ENCODE data around the gene SPDYA. TPM values are rescaled to one million over a fixed set of nuclear protein-coding genes. Genes with fewer than 3 reads are reported as not detected.

The SPDYA gene
- 1 to 10 TPM; 1.6 TPM for total RNA-seq

- H3K27ac Mint-ChIP-seq = peak within 1 kb of the TSS; percentile 61
- peaks cover 3% of the 10 kb centered on the region for H3K27me3 Mint-ChIP-seq
- peak; percentile 88 for DNase-seq
- peaks cover 5% of the 10 kb centered on the region for H3K36me3 Mint-ChIP-seq
- peak within 1 kb of the TSS; percentile 70 for H3K4me3 Mint-ChIP-seq
- H3K4me1 Mint-ChIP-seq = peaks cover 17% of the 10 kb centered on the region
- CTCF ChIA-PET = interaction anchor here (0.6 to 2.4 kb wide), 7 partner anchors 10 to 265 kb away, joined by 3 to 12 read pairs (median 4); no protein-coding TSS in a partner anchor
- peak; percentile 97 for ATAC-seq
- no peaks in the 10 kb centered on the region for H3K9me3 Mint-ChIP-seq (ENCODE audit: low read depth)
These were observed at the start of gene SPDYA for GRCh38 chr2:28810384-28811285. TSS of gene SPDYA (plus strand) at chr2:28810834. CDS start at chr2:28816015, 5,181 bp downstream.

DNA sequence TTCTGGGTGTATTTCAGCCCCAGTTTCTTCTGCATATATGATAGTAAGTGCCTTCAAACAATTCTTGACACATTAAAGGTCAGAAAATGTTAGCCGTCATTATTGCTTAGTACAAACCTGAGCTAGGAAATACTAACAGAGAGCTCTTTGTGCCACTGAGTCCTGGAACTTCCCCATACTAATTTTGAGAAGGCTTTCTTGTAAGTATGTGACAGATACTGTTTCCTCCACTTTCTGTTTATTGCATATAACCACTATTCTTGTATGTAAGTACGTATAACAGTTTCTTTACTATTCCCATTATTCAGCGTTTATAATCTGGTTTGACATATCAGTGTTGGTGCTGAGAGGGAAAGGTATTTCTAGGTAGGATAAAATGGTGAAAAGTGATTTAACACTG lies 49.2 kb upstream of the SPDYA start:
- no peak for DNase-seq
- Mint-ChIP-seq H3K27ac (no peak overlapping the region), H3K36me3 (peaks cover 36% of the 10 kb centered on the region), H3K27me3 (no peaks in the 10 kb centered on the region), H3K4me3 (no peak overlapping the region), H3K4me1 (peaks cover 32% of the 10 kb centered on the region), H3K9me3 (ENCODE audit: low read depth) (no peaks in the 10 kb centered on the region)
- no peak for ATAC-seq
- CTCF ChIA-PET = interaction anchor here (0.6 to 4.6 kb wide), 3 partner anchors 64 to 194 kb away, joined by 3 to 25 read pairs (median 7); no protein-coding TSS in a partner anchor

DNA sequence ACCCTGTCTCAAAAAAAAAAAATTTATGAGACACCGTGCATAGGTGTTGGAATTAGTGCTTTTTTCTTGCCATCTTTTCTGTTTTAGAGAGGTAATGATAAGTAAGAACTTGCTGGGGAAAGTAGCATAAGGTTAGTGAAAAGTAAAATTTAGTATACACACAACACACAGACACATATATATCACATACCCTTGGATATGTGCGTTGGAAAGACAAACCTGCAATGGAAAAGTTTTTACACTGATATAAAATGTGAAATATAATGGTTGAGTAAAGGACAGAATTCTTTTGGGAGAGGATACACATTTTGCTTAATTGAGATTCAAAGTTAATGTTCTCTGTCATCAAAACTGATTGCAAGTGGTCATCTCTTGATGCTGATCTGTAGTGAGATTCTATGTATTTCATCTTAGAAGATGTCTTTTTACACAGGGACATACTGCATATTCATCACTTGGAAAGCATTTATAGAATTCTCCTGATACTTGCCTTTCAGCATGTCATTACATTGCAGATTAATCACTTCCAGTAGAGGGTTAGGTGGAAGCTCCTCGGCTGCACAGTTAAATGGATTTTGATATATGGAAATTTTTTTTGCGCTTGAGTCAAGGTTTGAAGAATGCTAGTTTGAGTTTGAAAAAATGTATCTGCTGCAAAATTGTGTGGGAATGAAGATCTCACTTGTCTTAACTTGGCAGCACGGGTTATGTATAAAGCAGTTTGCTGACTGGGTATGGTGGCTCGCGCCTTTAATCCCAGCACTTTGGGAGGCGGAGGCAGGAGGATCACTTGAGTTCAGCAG lies 45.5 kb upstream of the SPDYA start:
- DNase-seq = no peak
- H3K4me1 Mint-ChIP-seq = peaks cover 29% of the 10 kb centered on the region
- H3K27me3 Mint-ChIP-seq = no peaks in the 10 kb centered on the region
- no peak overlapping the region for H3K27ac Mint-ChIP-seq
- H3K36me3 Mint-ChIP-seq = peaks cover 38% of the 10 kb centered on the region
- H3K9me3 Mint-ChIP-seq (ENCODE audit: low read depth) = no peaks in the 10 kb centered on the region
- H3K4me3 Mint-ChIP-seq = no peak overlapping the region
- CTCF ChIA-PET = no interaction called here
- no peak for ATAC-seq

DNA sequence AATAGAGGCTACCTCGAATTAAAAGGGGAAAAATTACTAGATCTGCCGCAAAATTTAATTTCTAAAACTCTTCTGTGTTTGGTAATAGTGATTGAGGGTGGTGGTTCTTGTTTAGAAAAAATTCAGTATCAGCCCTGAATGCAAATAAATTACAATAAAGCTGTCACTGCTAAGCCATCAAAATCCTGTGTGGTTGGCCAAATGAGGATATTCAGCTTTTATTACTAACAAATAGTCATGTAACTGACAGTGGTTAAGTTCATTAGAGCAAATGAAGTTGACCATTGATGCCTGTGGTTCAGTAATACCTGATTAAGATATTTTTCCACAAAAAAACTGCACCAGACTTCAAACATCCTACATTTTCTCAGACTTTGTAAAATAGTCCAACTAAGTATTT lies 44.6 kb upstream of the SPDYA start:
- Mint-ChIP-seq H3K4me1 (peaks cover 29% of the 10 kb centered on the region), H3K9me3 (ENCODE audit: low read depth) (no peaks in the 10 kb centered on the region), H3K27ac (no peak overlapping the region), H3K36me3 (peaks cover 32% of the 10 kb centered on the region), H3K27me3 (no peaks in the 10 kb centered on the region), H3K4me3 (no peak overlapping the region)
- CTCF ChIA-PET = interaction anchor here (0.7 to 1.2 kb wide), 2 partner anchors 8 to 13 kb away, joined by 3 read pairs; no protein-coding TSS in a partner anchor
- ATAC-seq = no peak
- no peak for DNase-seq

DNA sequence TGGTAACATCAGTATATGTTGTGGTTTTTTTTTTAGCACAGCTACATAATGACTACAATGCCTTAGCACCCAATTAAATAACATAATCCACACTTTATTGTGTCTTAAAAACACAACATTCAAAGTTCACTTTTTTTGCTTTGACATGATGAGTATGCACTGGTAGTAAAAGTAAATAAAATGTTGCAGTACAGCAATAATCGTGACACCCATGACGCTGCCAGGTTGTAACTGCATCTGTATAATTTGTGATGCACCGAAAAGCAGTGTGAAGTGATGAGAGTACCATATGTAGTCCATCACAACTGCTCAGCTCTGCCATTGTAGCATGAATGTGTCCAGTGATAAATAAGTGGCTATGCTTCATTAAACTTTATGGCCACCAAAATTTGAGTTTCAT lies 43.3 kb upstream of the SPDYA start:
- CTCF ChIA-PET = interaction anchor here (0.8 to 3.9 kb wide), 3 partner anchors 10 to 173 kb away, joined by 3 to 19 read pairs (median 4); no protein-coding TSS in a partner anchor
- DNase-seq = no peak
- ATAC-seq = no peak
- no peaks in the 10 kb centered on the region for H3K27me3 Mint-ChIP-seq
- H3K4me3 Mint-ChIP-seq = no peak overlapping the region
- H3K4me1 Mint-ChIP-seq = peaks cover 26% of the 10 kb centered on the region
- H3K36me3 Mint-ChIP-seq = peaks cover 28% of the 10 kb centered on the region
- H3K27ac Mint-ChIP-seq = no peak overlapping the region
- H3K9me3 Mint-ChIP-seq (ENCODE audit: low read depth) = no peaks in the 10 kb centered on the region

GRCh38 chr2:28768422-28768821 lies 42.2 kb upstream of the SPDYA start:
- H3K36me3 Mint-ChIP-seq = peaks cover 23% of the 10 kb centered on the region
- DNase-seq = no peak
- no peak overlapping the region for H3K27ac Mint-ChIP-seq
- ATAC-seq = no peak
- no peak overlapping the region for H3K4me3 Mint-ChIP-seq
- H3K27me3 Mint-ChIP-seq = no peaks in the 10 kb centered on the region
- no peaks in the 10 kb centered on the region for H3K9me3 Mint-ChIP-seq (ENCODE audit: low read depth)
- CTCF ChIA-PET = interaction anchor here (3.9 kb wide), 1 partner anchor 174 kb away, joined by 19 read pairs; no protein-coding TSS in a partner anchor
- peaks cover 26% of the 10 kb centered on the region for H3K4me1 Mint-ChIP-seq

GRCh38 chr2:28768952-28769351 lies 41.7 kb upstream of the SPDYA start:
- CTCF ChIA-PET = interaction anchor here (1.4 to 3.9 kb wide), 2 partner anchors 14 to 174 kb away, joined by 6 to 19 read pairs; no protein-coding TSS in a partner anchor
- ATAC-seq (no peak), DNase-seq (no peak)
- peaks cover 21% of the 10 kb centered on the region for H3K36me3 Mint-ChIP-seq
- peaks cover 26% of the 10 kb centered on the region for H3K4me1 Mint-ChIP-seq
- no peaks in the 10 kb centered on the region for H3K27me3 Mint-ChIP-seq
- no peak overlapping the region for H3K27ac Mint-ChIP-seq
- H3K4me3 Mint-ChIP-seq = no peak overlapping the region
- no peaks in the 10 kb centered on the region for H3K9me3 Mint-ChIP-seq (ENCODE audit: low read depth)

DNA sequence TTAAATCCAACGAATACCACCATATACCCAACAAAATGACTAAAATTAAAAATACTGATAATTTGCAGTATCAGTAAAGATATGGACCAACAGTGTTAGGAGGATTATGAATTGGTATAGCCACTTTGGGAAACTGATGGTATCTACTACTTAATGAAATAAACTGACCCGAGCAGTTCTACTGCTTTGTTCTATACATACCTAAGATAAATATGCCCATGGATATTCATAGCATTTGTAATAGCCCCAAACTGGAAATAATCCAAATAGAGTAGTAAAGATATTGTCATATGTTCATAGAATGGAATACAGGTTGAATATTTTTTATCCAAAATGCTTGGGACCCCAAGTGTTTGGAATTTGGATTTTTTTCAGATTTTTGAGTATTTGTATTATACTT lies 38.3 kb upstream of the SPDYA start:
- Mint-ChIP-seq H3K4me1 (peaks cover 22% of the 10 kb centered on the region), H3K36me3 (peaks cover 17% of the 10 kb centered on the region), H3K4me3 (no peak overlapping the region), H3K27ac (no peak overlapping the region), H3K9me3 (ENCODE audit: low read depth) (no peaks in the 10 kb centered on the region), H3K27me3 (no peaks in the 10 kb centered on the region)
- ATAC-seq (no peak), DNase-seq (no peak)
- CTCF ChIA-PET = no interaction called here

GRCh38 chr2:28776471-28776870 lies 34.2 kb upstream of the SPDYA start:
- Mint-ChIP-seq H3K27me3 (no peaks in the 10 kb centered on the region), H3K4me1 (peaks cover 14% of the 10 kb centered on the region), H3K36me3 (peaks cover 31% of the 10 kb centered on the region), H3K27ac (no peak overlapping the region), H3K4me3 (no peak overlapping the region), H3K9me3 (ENCODE audit: low read depth) (no peaks in the 10 kb centered on the region)
- CTCF ChIA-PET = no interaction called here
- ATAC-seq = no peak
- DNase-seq = no peak

DNA sequence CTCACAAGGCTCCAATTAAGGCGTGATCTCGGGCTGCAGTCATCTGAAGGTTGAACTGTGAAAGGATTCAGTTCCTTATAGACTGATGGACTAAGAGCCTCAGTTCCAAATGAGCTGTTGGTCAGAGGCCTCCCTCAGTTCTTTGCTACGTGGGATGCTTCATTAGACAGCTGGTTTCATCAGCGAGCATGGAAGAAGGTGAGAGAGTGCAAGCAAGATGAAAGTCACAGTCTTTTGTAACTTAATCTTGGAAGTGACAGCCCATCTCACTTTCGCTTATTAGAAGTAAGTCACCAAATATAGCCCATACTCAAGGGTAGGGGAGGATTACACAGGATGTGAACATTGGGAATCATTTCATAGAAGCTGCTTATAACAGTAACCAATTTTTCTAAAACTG lies 32.2 kb upstream of the SPDYA start:
- Mint-ChIP-seq H3K4me3 (no peak overlapping the region), H3K4me1 (peaks cover 13% of the 10 kb centered on the region), H3K36me3 (peaks cover 39% of the 10 kb centered on the region), H3K27me3 (no peaks in the 10 kb centered on the region), H3K9me3 (ENCODE audit: low read depth) (no peaks in the 10 kb centered on the region), H3K27ac (no peak overlapping the region)
- CTCF ChIA-PET = interaction anchor here (1.5 kb wide), 1 partner anchor 184 kb away, joined by 5 read pairs; no protein-coding TSS in a partner anchor
- DNase-seq (no peak), ATAC-seq (no peak)

DNA sequence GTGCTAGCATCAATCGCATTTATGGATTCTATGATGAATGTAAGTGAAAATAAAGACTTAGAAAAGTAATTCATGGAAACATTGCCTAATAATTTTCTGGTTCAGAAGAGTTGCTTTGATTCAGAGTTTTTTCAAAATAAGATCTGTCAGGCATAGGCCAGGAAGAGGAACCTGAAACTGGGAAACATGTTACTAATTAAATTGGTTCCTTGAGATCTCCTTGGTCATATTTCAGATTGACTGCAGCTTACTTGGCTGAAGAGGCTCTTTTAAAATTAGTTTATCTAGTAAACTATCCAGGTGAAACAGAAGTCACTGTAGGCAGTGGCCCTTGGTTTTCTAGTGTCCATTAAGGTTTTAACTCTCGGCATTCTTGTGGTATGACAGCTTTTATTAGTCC lies 31.6 kb upstream of the SPDYA start:
- H3K36me3 Mint-ChIP-seq = peaks cover 43% of the 10 kb centered on the region
- DNase-seq (no peak), ATAC-seq (no peak)
- no peak overlapping the region for H3K4me3 Mint-ChIP-seq
- H3K27me3 Mint-ChIP-seq = no peaks in the 10 kb centered on the region
- no peak overlapping the region for H3K27ac Mint-ChIP-seq
- peaks cover 13% of the 10 kb centered on the region for H3K4me1 Mint-ChIP-seq
- CTCF ChIA-PET = interaction anchor here (0.6 to 1.5 kb wide), 2 partner anchors 42 to 185 kb away, joined by 3 to 5 read pairs; no protein-coding TSS in a partner anchor
- H3K9me3 Mint-ChIP-seq (ENCODE audit: low read depth) = no peaks in the 10 kb centered on the region

- no peaks in the 10 kb centered on the region for H3K9me3 Mint-ChIP-seq (ENCODE audit: low read depth)
- H3K27me3 Mint-ChIP-seq = no peaks in the 10 kb centered on the region
- H3K36me3 Mint-ChIP-seq = peaks cover 46% of the 10 kb centered on the region
- H3K4me3 Mint-ChIP-seq = no peak overlapping the region
- ATAC-seq (no peak), DNase-seq (no peak)
- no peak overlapping the region for H3K27ac Mint-ChIP-seq
- CTCF ChIA-PET = interaction anchor here (1.5 to 1.6 kb wide), 2 partner anchors 29 to 186 kb away, joined by 3 to 6 read pairs; no protein-coding TSS in a partner anchor
- H3K4me1 Mint-ChIP-seq = peaks cover 13% of the 10 kb centered on the region
These were observed 30.1 kb upstream of the SPDYA start for GRCh38 chr2:28780496-28780895.

DNA sequence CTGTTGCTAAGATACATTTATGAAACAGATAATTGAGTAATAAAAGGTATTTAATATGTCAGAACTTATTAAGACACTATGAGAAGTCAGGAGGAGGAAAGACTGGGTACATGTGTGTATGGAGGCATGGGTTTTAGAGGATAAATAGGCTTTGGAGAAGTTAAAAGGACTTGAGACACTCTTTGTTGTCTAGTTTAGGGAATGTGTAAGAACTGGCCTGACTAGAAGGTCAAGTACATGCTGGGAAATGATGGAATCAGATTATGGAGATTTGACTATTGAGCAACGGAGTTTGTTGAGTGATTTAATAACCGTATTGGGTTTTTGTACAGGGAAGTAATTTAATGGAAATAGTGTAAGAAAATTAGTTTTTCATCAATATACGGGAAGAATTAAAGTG lies 28.2 kb upstream of the SPDYA start:
- H3K36me3 Mint-ChIP-seq = peaks cover 43% of the 10 kb centered on the region
- no peak overlapping the region for H3K27ac Mint-ChIP-seq
- DNase-seq (no peak), ATAC-seq (no peak)
- CTCF ChIA-PET = interaction anchor here (0.9 to 5.4 kb wide), 3 partner anchors 22 to 188 kb away, joined by 3 to 28 read pairs (median 3); no protein-coding TSS in a partner anchor
- H3K4me3 Mint-ChIP-seq = no peak overlapping the region
- H3K4me1 Mint-ChIP-seq = peaks cover 10% of the 10 kb centered on the region
- no peaks in the 10 kb centered on the region for H3K9me3 Mint-ChIP-seq (ENCODE audit: low read depth)
- H3K27me3 Mint-ChIP-seq = no peaks in the 10 kb centered on the region
